Measurements from ENCODE around the gene SSTR1. TPM values are rescaled to one million over a fixed set of nuclear protein-coding genes. Genes with fewer than 3 reads are reported as not detected.

The SSTR1 gene
- not detected in 5 replicates for total RNA-seq (2022; extraction: Qiagen RNA extraction; ENCODE audit: low read depth)

GRCh38 chr14:38207736-38208617 lies at the start of gene SSTR1:
TSS of gene SSTR1 (plus strand) at chr14:38207904. CDS start at chr14:38209390, 1,486 bp downstream.

GRCh38 chr14:38255673-38256532 lies 48.2 kb downstream of the SSTR1 start, which contains the start of gene CLEC14A:
TSS of gene CLEC14A (minus strand) at chr14:38256093. CDS start at chr14:38256022, 71 bp downstream.

Other genes starting within 250 kb of the SSTR1 start
- not detected in 5 replicates for gene CLEC14A, start 48.2 kb downstream of the SSTR1 start, total RNA-seq (2022; extraction: Qiagen RNA extraction; ENCODE audit: low read depth)

Measured in A549 treated with ZK216348 at 1 μM for 4 hours (cell line).